H1 (cell line): Measurements from ENCODE around the gene PEAK3.
"Not testable (repeated sequence)": the region's sequence is repeated elsewhere in the genome, so short reads cannot be mapped to it uniquely, and the experiment has no call there.

ENCODE experiments used
- CTCF ChIP-seq, 3 experiments: IDR thresholded peaks; 1 replicate in 2 of 3; 2 replicates in 1 of 3; pipeline versions ENCODE4 v1.5.1 to v1.6.1; 2011; ENCODE audit warnings: low read length in 3 of 3, mild to moderate bottlenecking in 3 of 3, inconsistent platforms in 2 of 3, low read depth in 1 of 3, moderate library complexity in 1 of 3; ENCODE audit not compliant: insufficient read depth in 1 of 3; ENCODE audit errors: control extremely low read depth in 1 of 3
- KDM5A ChIP-seq: fragments of 200-600 bp; IDR thresholded peaks from 2 replicates; pipeline ENCODE4 v1.7.1; 2012; ENCODE audit warnings: mild to moderate bottlenecking, low read length, inconsistent platforms, mixed read lengths
- POLR2A ChIP-seq, 2 experiments: IDR thresholded peaks; 1 replicate in 1 of 2; 2 replicates in 1 of 2; pipeline ENCODE4 v1.6.1; 2011; ENCODE audit warnings: low read depth in 2 of 2, low read length in 2 of 2, mild to moderate bottlenecking in 2 of 2; ENCODE audit errors: control extremely low read depth in 1 of 2
- SP2 ChIP-seq: IDR thresholded peaks from 2 replicates; pipeline ENCODE4 v1.6.1; 2012; ENCODE audit warnings: mild to moderate bottlenecking, low read length, inconsistent platforms
- TAF7 ChIP-seq: optimal IDR thresholded peaks from 2 replicates; pipeline ENCODE3; 2011; ENCODE audit warnings: low read depth, mild to moderate bottlenecking, inconsistent platforms, low read length, moderate library complexity, borderline replicate concordance
- TBP ChIP-seq: IDR thresholded peaks from 2 replicates; pipeline ENCODE4 v1.6.1; 2011; ENCODE audit warnings: low read depth, low read length, improper control_type of control experiment

- not testable (repeated sequence) for TF ChIP-seq KDM5A; SP2; POLR2A (IDR thresholded peaks at IDR 0.05; ENCODE audit: control extremely low read depth in 1 of 2, low read depth in 2 of 2, low read length in 2 of 2); CTCF (IDR thresholded peaks at IDR 0.05; ENCODE audit: control extremely low read depth in 1 of 3, insufficient read depth in 1 of 3, low read depth in 1 of 3, low read length in 3 of 3); TAF7; TBP
Measured at GRCh38 chr19:2281265-2282061, 512 bp downstream of the PEAK3 start.
